GM23338 (cell line): ENCODE measurements around the gene SLC16A9. TPM values are rescaled to one million over a fixed set of nuclear protein-coding genes. Genes with fewer than 3 reads are reported as not detected.

ENCODE experiments used
- ATAC-seq: fragments of 200-7000 bp; cut with Tn5 transposase; 3 replicates; pipeline ENCODE4 v1.9.1; 2020
- DNase-seq: peaks from one replicate; pipeline ENCODE4 v3.0.0-alpha.2; 2015; ENCODE audit warnings: low spot score
- H2AFZ ChIP-seq: fragments of 200-600 bp; sonication (generic); 2 replicates; pipeline ENCODE4 v1.8.0; 2016; ENCODE audit warnings: antibody characterized with exemption, mild to moderate bottlenecking, moderate library complexity
- H3F3A ChIP-seq: fragments of 200-600 bp; sonication (generic); replicated peaks from 2 replicates; pipeline ENCODE4 v1.8.0; 2017; ENCODE audit warnings: antibody characterized with exemption, mixed run types, low read depth
- H3K27ac ChIP-seq: fragments of 200-600 bp; sonication (generic); 2 replicates; pipeline ENCODE4 v1.6.1; 2016; ENCODE audit warnings: low read depth
- H3K27me3 ChIP-seq: fragments of 200-600 bp; sonication (generic); 2 replicates; pipeline ENCODE4 v1.8.0; 2016; ENCODE audit warnings: mild to moderate bottlenecking, mixed run types, moderate library complexity; ENCODE audit not compliant: insufficient read depth
- H3K36me3 ChIP-seq: fragments of 200-600 bp; sonication (generic); 2 replicates; pipeline ENCODE4 v1.8.0; 2016; ENCODE audit warnings: mild to moderate bottlenecking; ENCODE audit not compliant: insufficient read depth
- H3K4me1 ChIP-seq: fragments of 200-600 bp; sonication (generic); 2 replicates; pipeline ENCODE4 v1.8.0; 2016; ENCODE audit warnings: mild to moderate bottlenecking, moderate library complexity; ENCODE audit not compliant: insufficient read depth
- H3K4me2 ChIP-seq: fragments of 200-600 bp; sonication (generic); 2 replicates; pipeline ENCODE4 v1.7.1; 2017; ENCODE audit warnings: mixed run types
- H3K4me3 ChIP-seq: fragments of 200-600 bp; sonication (generic); 2 replicates; pipeline ENCODE4 v1.6.1; 2016; ENCODE audit warnings: mixed run types
- H3K79me2 ChIP-seq: fragments of 200-600 bp; sonication (generic); replicated peaks from 2 replicates; pipeline ENCODE4 v1.8.0; 2017; ENCODE audit warnings: mild to moderate bottlenecking; ENCODE audit not compliant: insufficient read depth
- H3K9me2 ChIP-seq: fragments of 200-600 bp; sonication (generic); 2 replicates; pipeline ENCODE4 v1.8.0; 2017; ENCODE audit not compliant: insufficient read depth
- H4K20me1 ChIP-seq: fragments of 200-600 bp; sonication (generic); replicated peaks from 2 replicates; pipeline ENCODE4 v1.8.0; 2017; ENCODE audit warnings: mild to moderate bottlenecking; ENCODE audit not compliant: insufficient read depth
- H3K27ac Mint-ChIP-seq: 2 replicates; pipeline ENCODE4 v1.8.0; 2020; ENCODE audit warnings: inconsistent platforms, mild to moderate bottlenecking, moderate library complexity, mixed read lengths
- H3K27me3 Mint-ChIP-seq: 3 replicates; pipeline ENCODE4 v1.8.0; 2022; ENCODE audit warnings: low read depth, mild to moderate bottlenecking, moderate library complexity, mixed read lengths, inconsistent platforms; ENCODE audit not compliant: insufficient read depth, poor library complexity
- H3K36me3 Mint-ChIP-seq: 3 replicates; pipeline ENCODE4 v1.8.0; 2021; ENCODE audit warnings: low read depth, mild to moderate bottlenecking, inconsistent platforms, moderate library complexity, mixed read lengths
- H3K4me1 Mint-ChIP-seq: 3 replicates; pipeline ENCODE4 v1.8.0; 2020; ENCODE audit warnings: mild to moderate bottlenecking, inconsistent platforms, mixed read lengths
- H3K4me3 Mint-ChIP-seq: 3 replicates; pipeline ENCODE4 v1.8.0; 2021; ENCODE audit warnings: moderate library complexity, mild to moderate bottlenecking, inconsistent platforms, mixed read lengths
- H3K9me3 Mint-ChIP-seq: 3 replicates; pipeline ENCODE4 v1.8.0; 2020; ENCODE audit warnings: moderate library complexity, mild to moderate bottlenecking, inconsistent platforms, mixed read lengths
- CREB1 ChIP-seq: fragments of 250-450 bp; sonication (Bioruptor Pico); IDR thresholded peaks from 2 replicates; pipeline ENCODE4 v1.5.0; 2020; ENCODE audit warnings: low read depth, mild to moderate bottlenecking, moderate library complexity
- EZH2phosphoT487 ChIP-seq: fragments of 200-600 bp; sonication (generic); IDR thresholded peaks from one replicate; pipeline ENCODE4 v1.8.1; 2018; ENCODE audit warnings: antibody characterized with exemption; ENCODE audit not compliant: unreplicated experiment
- NANOG ChIP-seq: IDR thresholded peaks from 2 replicates; pipeline ENCODE4 v1.6.1; 2016; ENCODE audit warnings: antibody characterized with exemption, borderline replicate concordance
- POLR2AphosphoS5 ChIP-seq: IDR thresholded peaks from 2 replicates; pipeline ENCODE4 v1.6.1; 2016; ENCODE audit warnings: antibody characterized with exemption, low read depth
- ZNF114 ChIP-seq: fragments of 250-450 bp; sonication (Bioruptor Pico); IDR thresholded peaks from 2 replicates; pipeline ENCODE4 v1.5.0; 2020; ENCODE audit warnings: mild to moderate bottlenecking, moderate library complexity
- ZNF331 ChIP-seq: fragments of 250-450 bp; sonication (Bioruptor Pico); IDR thresholded peaks from 2 replicates; pipeline ENCODE4 v1.5.0; 2020; ENCODE audit warnings: low read depth, mild to moderate bottlenecking, moderate library complexity
- ZNF462 ChIP-seq: fragments of 250-450 bp; sonication (Bioruptor Pico); IDR thresholded peaks from 2 replicates; pipeline ENCODE4 v1.5.0; 2020; ENCODE audit warnings: mild to moderate bottlenecking, moderate library complexity
- polyA plus RNA-seq: library from polyadenylated mRNA; unstranded; fragments of >200 nt; fragmentation: Nextera tagmentation; extraction: Ambion mirVana; gene quantifications from 2 replicates; pipeline ENCODE4 v1.2.1, GENCODE V29; 2016
- total RNA-seq: library from RNA; depleted of rRNA; stranded (reverse); fragments of >200 nt; shearing (Covaris generic); gene quantifications from 2 replicates; pipeline ENCODE4 v1.2.3, GENCODE V29; 2014
- TF ChIP-seq, protein P1 (sequence below), 2 experiments: fragments of 200-600 bp in 1 of 2; sonication (generic) in 1 of 2; conservative IDR thresholded peaks; 2 replicates each; pipeline versions ENCODE4 v1.5.1 to v1.6.1; 2016 to 2017; ENCODE audit warnings: antibody characterized with exemption in 2 of 2, low read depth in 2 of 2, mild to moderate bottlenecking in 2 of 2, moderate library complexity in 1 of 2

Gene SLC16A9
- total and polyA plus RNA-seq, 2 experiments from 2014 or later: 6.5 to 11.4 TPM

DNA sequence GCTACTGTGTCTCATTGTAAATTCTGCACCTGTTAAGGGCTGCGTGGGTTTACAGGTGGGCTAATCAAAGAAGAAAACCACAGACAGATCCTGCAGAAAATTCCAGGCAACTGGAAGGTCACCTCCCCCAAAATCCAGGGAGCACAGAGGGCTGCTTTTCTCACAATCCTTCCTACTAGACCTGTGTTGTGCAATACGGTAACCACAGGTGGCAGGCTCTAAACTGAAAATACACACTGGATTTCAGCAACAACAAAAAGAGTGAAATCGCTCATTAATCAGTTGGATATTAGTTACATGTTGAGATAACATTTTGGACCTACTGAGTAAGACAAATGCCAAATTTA lies 83.2 kb downstream of the SLC16A9 start:
- H3F3A ChIP-seq: no peaks in the 10 kb centered on the region

DNA sequence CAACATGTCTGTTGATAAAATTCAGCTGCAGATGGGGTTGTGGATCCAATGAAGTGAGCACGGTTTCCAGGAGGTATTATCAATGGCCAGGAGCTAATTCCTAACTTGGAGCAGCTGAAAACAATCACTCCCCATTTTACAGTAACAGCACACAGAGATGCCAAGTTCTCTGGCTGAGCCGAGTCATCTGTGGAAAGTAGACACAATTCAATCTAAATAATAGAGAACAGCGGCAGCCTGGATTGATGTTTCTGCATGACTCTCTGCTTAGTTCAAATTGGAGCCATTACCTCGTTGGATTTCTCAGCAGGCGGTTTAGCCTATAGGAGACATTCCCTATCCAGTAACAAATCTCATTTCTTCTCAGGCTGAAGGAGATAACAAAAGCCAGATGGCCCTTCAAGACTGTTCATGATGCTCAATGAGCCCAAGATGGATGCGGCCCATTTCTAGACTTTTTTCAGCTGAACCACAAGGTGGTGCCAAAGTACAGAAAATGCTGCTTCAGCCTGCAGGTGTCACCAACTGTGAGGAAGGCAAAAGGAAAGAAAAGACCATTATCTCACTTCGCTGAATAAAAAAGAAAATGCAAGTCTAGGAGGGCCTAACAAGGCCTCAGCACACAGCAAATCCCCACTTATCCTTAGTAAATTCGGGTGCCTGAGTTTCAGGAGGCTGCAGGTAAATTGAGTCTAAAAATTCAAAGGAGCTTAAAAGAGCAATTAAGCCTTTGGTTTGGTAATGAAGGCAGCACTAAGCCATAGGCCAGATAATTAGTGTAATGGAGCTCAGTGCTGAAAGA lies 83.7 kb downstream of the SLC16A9 start:
- Histone ChIP-seq H3K27me3 (no peaks in the 10 kb centered on the region), H3K9me2 (no peaks in the 10 kb centered on the region), H2AFZ (peak overlapping the region; percentile 53), H3K36me3 (no peaks in the 10 kb centered on the region), H3K4me2 (peak overlapping the region; percentile 37; the same call in 1 of the 2 replicates), H4K20me1 (no peaks in the 10 kb centered on the region), H3F3A (no peaks in the 10 kb centered on the region), H3K79me2 (no peaks in the 10 kb centered on the region), H3K27ac (peak overlapping the region; percentile 57; the same call in 1 of the 2 replicates), H3K4me3 (no peak overlapping the region), H3K4me1 (peaks cover 9% of the 10 kb centered on the region)
- Mint-ChIP-seq H3K36me3 (no peaks in the 10 kb centered on the region), H3K9me3 (no peaks in the 10 kb centered on the region), H3K4me3 (0 out of 3 replicates have a peak overlapping the region, but pooled peaks have one; percentile 15), H3K27me3 (peaks cover 2% of the 10 kb centered on the region), H3K4me1 (peaks cover 17% of the 10 kb centered on the region), H3K27ac (peak overlapping the region; percentile 89)
- DNase-seq (peak; percentile 87), ATAC-seq (peak; percentile 92)
- TF ChIP-seq NANOG (0 out of 2 replicates have a peak, but pooled peaks have one; percentile 10), ZNF331 (no peak)
- TF ChIP-seq, protein P1, sequence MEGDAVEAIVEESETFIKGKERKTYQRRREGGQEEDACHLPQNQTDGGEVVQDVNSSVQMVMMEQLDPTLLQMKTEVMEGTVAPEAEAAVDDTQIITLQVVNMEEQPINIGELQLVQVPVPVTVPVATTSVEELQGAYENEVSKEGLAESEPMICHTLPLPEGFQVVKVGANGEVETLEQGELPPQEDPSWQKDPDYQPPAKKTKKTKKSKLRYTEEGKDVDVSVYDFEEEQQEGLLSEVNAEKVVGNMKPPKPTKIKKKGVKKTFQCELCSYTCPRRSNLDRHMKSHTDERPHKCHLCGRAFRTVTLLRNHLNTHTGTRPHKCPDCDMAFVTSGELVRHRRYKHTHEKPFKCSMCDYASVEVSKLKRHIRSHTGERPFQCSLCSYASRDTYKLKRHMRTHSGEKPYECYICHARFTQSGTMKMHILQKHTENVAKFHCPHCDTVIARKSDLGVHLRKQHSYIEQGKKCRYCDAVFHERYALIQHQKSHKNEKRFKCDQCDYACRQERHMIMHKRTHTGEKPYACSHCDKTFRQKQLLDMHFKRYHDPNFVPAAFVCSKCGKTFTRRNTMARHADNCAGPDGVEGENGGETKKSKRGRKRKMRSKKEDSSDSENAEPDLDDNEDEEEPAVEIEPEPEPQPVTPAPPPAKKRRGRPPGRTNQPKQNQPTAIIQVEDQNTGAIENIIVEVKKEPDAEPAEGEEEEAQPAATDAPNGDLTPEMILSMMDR (conservative IDR thresholded peaks at IDR 0.05; ENCODE audit: low read depth in 2 of 2): peak; percentile 97 to 98

More for the DNA sequence above, 83.2 kb downstream of the SLC16A9 start:
- H3K79me2 ChIP-seq: no peaks in the 10 kb centered on the region
- H3K9me2 ChIP-seq: no peaks in the 10 kb centered on the region
- no peaks in the 10 kb centered on the region for H3K27me3 ChIP-seq
- peak overlapping the region; percentile 89 for H3K27ac Mint-ChIP-seq
- H3K4me1 Mint-ChIP-seq: peaks cover 17% of the 10 kb centered on the region
- ATAC-seq: peak; percentile 49
- no peak overlapping the region for H3K4me3 Mint-ChIP-seq
- H3K36me3 Mint-ChIP-seq: no peaks in the 10 kb centered on the region
- peaks cover 9% of the 10 kb centered on the region for H3K4me1 ChIP-seq
- no peaks in the 10 kb centered on the region for H3K36me3 ChIP-seq
- peak overlapping the region; percentile 53 for H2AFZ ChIP-seq
- no peak overlapping the region for H3K4me3 ChIP-seq
- no peak for TF ChIP-seq POLR2AphosphoS5
- peak overlapping the region; percentile 37; the same call in 1 of the 2 replicates for H3K4me2 ChIP-seq
- peak overlapping the region; percentile 57; the same call in 1 of the 2 replicates for H3K27ac ChIP-seq
- no peaks in the 10 kb centered on the region for H4K20me1 ChIP-seq
- H3K27me3 Mint-ChIP-seq: peaks cover 2% of the 10 kb centered on the region
- peak; percentile 35 for DNase-seq
- no peaks in the 10 kb centered on the region for H3K9me3 Mint-ChIP-seq

GRCh38 chr10:59624951-59625350 lies 84.7 kb downstream of the SLC16A9 start:
- Histone ChIP-seq H3K79me2 (no peaks in the 10 kb centered on the region), H3K36me3 (no peaks in the 10 kb centered on the region), H3K4me1 (peaks cover 9% of the 10 kb centered on the region), H3K4me3 (no peak overlapping the region), H3K27me3 (no peaks in the 10 kb centered on the region), H3K9me2 (no peaks in the 10 kb centered on the region), H3K4me2 (no peak overlapping the region), H3K27ac (no peak overlapping the region), H4K20me1 (no peaks in the 10 kb centered on the region), H2AFZ (no peak overlapping the region), H3F3A (no peaks in the 10 kb centered on the region)
- no peak for ATAC-seq
- no peak overlapping the region for H3K4me3 Mint-ChIP-seq
- H3K9me3 Mint-ChIP-seq: no peaks in the 10 kb centered on the region
- H3K4me1 Mint-ChIP-seq: peaks cover 19% of the 10 kb centered on the region
- no peak overlapping the region for H3K27ac Mint-ChIP-seq
- no peak for DNase-seq
- H3K36me3 Mint-ChIP-seq: no peaks in the 10 kb centered on the region
- peaks cover 2% of the 10 kb centered on the region for H3K27me3 Mint-ChIP-seq
- TF ChIP-seq CREB1 (CRISPR knock-in tag) (no peak), ZNF462 (no peak), ZNF114 (CRISPR knock-in tag) (no peak), NANOG (no peak), EZH2phosphoT487 (no peak)
